ENCODE results near the gene R3HDM1. TPM values are rescaled to one million over a fixed set of nuclear protein-coding genes. Genes with fewer than 3 reads are reported as not detected.

R3HDM1 gene
- total RNA-seq, 4 donors from 2014 or later: 0.59 to 41.8 (median 13.7) TPM

DNA sequence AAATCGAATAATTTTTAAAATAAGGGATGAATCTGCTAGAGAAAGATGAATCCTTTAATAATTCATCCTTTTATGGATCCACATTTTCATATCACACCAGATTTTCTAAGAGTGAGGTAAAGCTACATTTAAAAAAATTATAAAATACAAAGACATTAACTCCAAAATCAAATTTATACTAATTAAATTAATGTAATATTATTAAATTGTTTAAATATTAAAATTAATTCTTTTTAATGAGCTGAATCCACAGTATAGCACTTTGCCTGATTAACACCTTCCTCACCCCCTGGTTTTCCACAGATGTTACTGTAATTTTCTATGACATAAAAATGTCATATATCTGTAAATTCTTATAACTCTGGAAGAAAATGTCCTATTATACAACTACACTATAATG lies 26.5 kb upstream of the R3HDM1 start:
- no peaks in the 10 kb centered on the region for H3K27me3 ChIP-seq
- no peak for TF ChIP-seq POLR2A (IDR thresholded peaks at IDR 0.05)
- no peak for TF ChIP-seq CTCF (IDR thresholded peaks at IDR 0.05)
- no peak overlapping the region for H3K27ac ChIP-seq
- DNase-seq: no peak
- H3K36me3 ChIP-seq: no peaks in the 10 kb centered on the region
- H3K4me3 ChIP-seq: no peak overlapping the region
- H3K9me3 ChIP-seq: no peaks in the 10 kb centered on the region
- intact Hi-C loops (cut with DNase I; ENCODE audit: low total_unique reads): no loop called here
- no peaks in the 10 kb centered on the region for H3K4me1 ChIP-seq

- intact Hi-C loops (cut with DNase I; ENCODE audit: low total_unique reads): no loop called here
- Histone ChIP-seq H3K9me3 (peaks cover 0 to 7% of the 10 kb centered on the region in 2 donors), H3K4me1 (no peaks in the 10 kb centered on the region), H3K36me3 (no peaks in the 10 kb centered on the region), H3K27ac (no peak overlapping the region), H3K4me3 (no peak overlapping the region), H3K27me3 (no peaks in the 10 kb centered on the region)
- DNase-seq: no peak
- TF ChIP-seq CTCF (IDR thresholded peaks at IDR 0.05) (no peak), POLR2A (IDR thresholded peaks at IDR 0.05) (no peak)
Observed at GRCh38 chr2:135510577-135510976, 20.7 kb upstream of the R3HDM1 start.

GRCh38 chr2:135512099-135512498 lies 19.2 kb upstream of the R3HDM1 start:
- no peaks in the 10 kb centered on the region for H3K4me1 ChIP-seq
- intact Hi-C loops (cut with DNase I; ENCODE audit: low total_unique reads): no loop called here
- H3K27ac ChIP-seq: no peak overlapping the region
- no peak for TF ChIP-seq CTCF (IDR thresholded peaks at IDR 0.05)
- TF ChIP-seq POLR2A (IDR thresholded peaks at IDR 0.05): no peak
- no peak overlapping the region for H3K4me3 ChIP-seq
- no peaks in the 10 kb centered on the region for H3K36me3 ChIP-seq
- no peaks in the 10 kb centered on the region for H3K27me3 ChIP-seq
- DNase-seq: no peak
- H3K9me3 ChIP-seq: peaks cover 0 to 21% of the 10 kb centered on the region in 2 donors

DNA sequence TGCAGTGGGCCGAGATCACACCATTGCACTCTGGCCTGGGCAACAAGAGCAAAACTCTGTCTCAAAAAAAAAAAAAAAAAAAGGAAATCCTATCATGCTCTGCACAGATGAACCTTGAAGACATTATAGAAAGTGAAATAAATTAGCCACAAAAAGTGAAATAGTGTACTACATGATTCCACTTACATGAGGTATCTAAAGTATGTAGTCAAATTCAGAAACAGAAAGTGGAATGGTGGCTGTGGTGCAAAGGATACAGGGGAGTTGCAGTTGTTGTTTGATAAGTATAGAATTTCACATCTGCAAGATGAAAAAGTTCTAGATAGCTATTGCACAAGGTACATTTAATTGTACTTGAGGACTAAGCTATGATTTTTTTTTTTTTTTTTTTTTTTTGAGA lies 5.5 kb upstream of the R3HDM1 start:
- DNase-seq: no peak
- intact Hi-C loops (cut with DNase I; ENCODE audit: low total_unique reads): no loop called here
- TF ChIP-seq POLR2A (IDR thresholded peaks at IDR 0.05): no peak
- TF ChIP-seq CTCF (IDR thresholded peaks at IDR 0.05): no peak
- Histone ChIP-seq H3K9me3 (no peaks in the 10 kb centered on the region), H3K27me3 (no peaks in the 10 kb centered on the region), H3K27ac (no peak overlapping the region), H3K4me1 (no peaks in the 10 kb centered on the region), H3K4me3 (no peak overlapping the region), H3K36me3 (no peaks in the 10 kb centered on the region)

DNA sequence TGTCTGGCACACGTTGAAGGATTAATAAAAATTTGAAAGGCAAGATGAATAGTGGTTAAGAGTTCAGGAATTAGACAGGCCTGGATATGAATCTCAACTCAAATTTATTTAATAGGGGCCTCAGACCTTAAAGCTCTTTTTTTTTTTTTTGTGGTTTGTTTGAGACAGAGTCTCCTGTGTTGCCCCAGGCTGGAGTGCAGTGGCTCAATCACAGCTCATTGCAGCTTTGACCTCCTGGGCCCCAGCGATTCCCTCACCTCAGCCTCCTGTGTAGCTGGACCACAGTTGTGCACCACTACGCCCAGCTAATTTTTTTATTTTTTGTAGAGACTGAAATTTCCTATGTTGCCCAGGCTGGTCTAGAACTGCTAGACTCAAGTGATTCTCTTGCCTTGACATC lies 3.3 kb upstream of the R3HDM1 start:
- no peak for DNase-seq
- peaks cover 0 to 3% of the 10 kb centered on the region in 2 donors for H3K4me1 ChIP-seq
- no peak overlapping the region for H3K27ac ChIP-seq
- H3K9me3 ChIP-seq: no peaks in the 10 kb centered on the region
- TF ChIP-seq CTCF (IDR thresholded peaks at IDR 0.05): no peak
- no peak for TF ChIP-seq POLR2A (IDR thresholded peaks at IDR 0.05)
- H3K4me3 ChIP-seq: no peak overlapping the region
- intact Hi-C loops (cut with DNase I; ENCODE audit: low total_unique reads): no loop called here
- H3K36me3 ChIP-seq: no peaks in the 10 kb centered on the region
- H3K27me3 ChIP-seq: no peaks in the 10 kb centered on the region
